ENCODE measurements around the gene MOB3B. TPM values are rescaled to one million over a fixed set of nuclear protein-coding genes. Genes with fewer than 3 reads are reported as not detected.
"Not testable (repeated sequence)": the region's sequence is repeated elsewhere in the genome, so short reads cannot be mapped to it uniquely, and the experiment has no call there.

The MOB3B gene
- total RNA-seq, 2 experiments from 2014 or later = 0.34 to 0.38 TPM

GRCh38 chr9:27450752-27451151 is 78.9 kb downstream of the MOB3B start:
- Mint-ChIP-seq H3K4me3 (no peak overlapping the region), H3K27ac (no peak overlapping the region), H3K36me3 (peaks cover 4% of the 10 kb centered on the region), H3K9me3 (peaks cover 6% of the 10 kb centered on the region), H3K27me3 (no peaks in the 10 kb centered on the region), H3K4me1 (ENCODE audit: low read depth) (no peaks in the 10 kb centered on the region)
- ChIA-PET POLR2A (no interaction called here), CTCF (no interaction called here)
- DNase-seq = no peak
- intact Hi-C loops (cut with micrococcal nuclease) = no loop called here

- CTCF ChIA-PET; H3K36me3 Mint-ChIP-seq; intact Hi-C loops (cut with micrococcal nuclease); H3K9me3 Mint-ChIP-seq; H3K27ac Mint-ChIP-seq; H3K4me3 Mint-ChIP-seq; H3K27me3 Mint-ChIP-seq; H3K4me1 Mint-ChIP-seq (ENCODE audit: low read depth); DNase-seq; POLR2A ChIA-PET: not testable (repeated sequence)
Observed at GRCh38 chr9:27448356-27448755, 81.3 kb downstream of the MOB3B start.

GRCh38 chr9:27447031-27447683 is 82.5 kb downstream of the MOB3B start:
- intact Hi-C loops (cut with micrococcal nuclease) = no loop called here
- H3K27ac Mint-ChIP-seq = no peak overlapping the region
- H3K4me3 Mint-ChIP-seq = no peak overlapping the region
- ChIA-PET CTCF (interaction anchor here (1.3 kb wide), 1 partner anchor 82 kb away, joined by 3 read pairs; the partner anchor contains the start of gene MOB3B), POLR2A (no interaction called here)
- no peak for DNase-seq
- no peaks in the 10 kb centered on the region for H3K27me3 Mint-ChIP-seq
- H3K9me3 Mint-ChIP-seq = peaks cover 6% of the 10 kb centered on the region
- H3K4me1 Mint-ChIP-seq (ENCODE audit: low read depth) = no peaks in the 10 kb centered on the region
- H3K36me3 Mint-ChIP-seq = peaks cover 4% of the 10 kb centered on the region

- intact Hi-C loops (cut with micrococcal nuclease) = no loop called here
- Mint-ChIP-seq H3K36me3 (peaks cover 4% of the 10 kb centered on the region), H3K27me3 (no peaks in the 10 kb centered on the region), H3K27ac (no peak overlapping the region), H3K4me3 (no peak overlapping the region), H3K4me1 (ENCODE audit: low read depth) (no peaks in the 10 kb centered on the region), H3K9me3 (peaks cover 6% of the 10 kb centered on the region)
- no peak for DNase-seq
- POLR2A ChIA-PET = no interaction called here
- CTCF ChIA-PET = no interaction called here
Observed at GRCh38 chr9:27445688-27446087, 83.9 kb downstream of the MOB3B start.

- Mint-ChIP-seq H3K4me3 (no peak overlapping the region), H3K27ac (no peak overlapping the region), H3K36me3 (peaks cover 4% of the 10 kb centered on the region), H3K9me3 (peaks cover 6% of the 10 kb centered on the region), H3K4me1 (ENCODE audit: low read depth) (peaks cover 1% of the 10 kb centered on the region), H3K27me3 (no peaks in the 10 kb centered on the region)
- CTCF ChIA-PET = no interaction called here
- intact Hi-C loops (cut with micrococcal nuclease) = no loop called here
- DNase-seq = no peak
- POLR2A ChIA-PET = no interaction called here
Observed at GRCh38 chr9:27445057-27445595, 84.5 kb downstream of the MOB3B start.

- intact Hi-C loops (cut with micrococcal nuclease) = no loop called here
- no peak for DNase-seq
- H3K4me3 Mint-ChIP-seq = no peak overlapping the region
- POLR2A ChIA-PET = no interaction called here
- CTCF ChIA-PET = interaction anchor here (0.7 kb wide), 1 partner anchor 87 kb away, joined by 3 read pairs; the partner anchor contains the start of gene MOB3B
- peaks cover 3% of the 10 kb centered on the region for H3K4me1 Mint-ChIP-seq (ENCODE audit: low read depth)
- no peaks in the 10 kb centered on the region for H3K9me3 Mint-ChIP-seq
- no peaks in the 10 kb centered on the region for H3K36me3 Mint-ChIP-seq
- H3K27me3 Mint-ChIP-seq = no peaks in the 10 kb centered on the region
- no peak overlapping the region for H3K27ac Mint-ChIP-seq
Observed at GRCh38 chr9:27442464-27442863, 87.2 kb downstream of the MOB3B start.

GRCh38 chr9:27441741-27442070 is 87.9 kb downstream of the MOB3B start:
- DNase-seq = no peak
- Mint-ChIP-seq H3K27ac (no peak overlapping the region), H3K9me3 (no peaks in the 10 kb centered on the region), H3K27me3 (no peaks in the 10 kb centered on the region), H3K36me3 (no peaks in the 10 kb centered on the region), H3K4me1 (ENCODE audit: low read depth) (peaks cover 3% of the 10 kb centered on the region), H3K4me3 (no peak overlapping the region)
- intact Hi-C loops (cut with micrococcal nuclease) = no loop called here
- ChIA-PET CTCF (no interaction called here), POLR2A (no interaction called here)

- H3K4me3 Mint-ChIP-seq = no peak overlapping the region
- no peaks in the 10 kb centered on the region for H3K36me3 Mint-ChIP-seq
- no peak for DNase-seq
- ChIA-PET POLR2A (no interaction called here), CTCF (no interaction called here)
- H3K27me3 Mint-ChIP-seq = no peaks in the 10 kb centered on the region
- no peaks in the 10 kb centered on the region for H3K9me3 Mint-ChIP-seq
- no peak overlapping the region for H3K27ac Mint-ChIP-seq
- peaks cover 3% of the 10 kb centered on the region for H3K4me1 Mint-ChIP-seq (ENCODE audit: low read depth)
- intact Hi-C loops (cut with micrococcal nuclease) = no loop called here
Observed at GRCh38 chr9:27440888-27441740, 88.5 kb downstream of the MOB3B start.

- DNase-seq = no peak
- ChIA-PET POLR2A (no interaction called here), CTCF (no interaction called here)
- Mint-ChIP-seq H3K27ac (no peak overlapping the region), H3K27me3 (no peaks in the 10 kb centered on the region), H3K4me1 (ENCODE audit: low read depth) (peaks cover 3% of the 10 kb centered on the region), H3K9me3 (no peaks in the 10 kb centered on the region), H3K4me3 (no peak overlapping the region), H3K36me3 (no peaks in the 10 kb centered on the region)
- intact Hi-C loops (cut with micrococcal nuclease) = no loop called here
Observed at GRCh38 chr9:27438522-27438921, 91.1 kb downstream of the MOB3B start.

GRCh38 chr9:27437652-27438373 is 91.8 kb downstream of the MOB3B start:
- no peaks in the 10 kb centered on the region for H3K36me3 Mint-ChIP-seq
- CTCF ChIA-PET = no interaction called here
- intact Hi-C loops (cut with micrococcal nuclease) = no loop called here

GRCh38 chr9:27436234-27436633 is 93.4 kb downstream of the MOB3B start:
- intact Hi-C loops (cut with micrococcal nuclease) = no loop called here
- Mint-ChIP-seq H3K4me1 (ENCODE audit: low read depth) (peaks cover 7% of the 10 kb centered on the region), H3K27me3 (no peaks in the 10 kb centered on the region), H3K27ac (no peak overlapping the region), H3K9me3 (no peaks in the 10 kb centered on the region), H3K36me3 (no peaks in the 10 kb centered on the region), H3K4me3 (no peak overlapping the region)
- ChIA-PET CTCF (interaction anchor here (1.0 kb wide), 1 partner anchor 94 kb away, joined by 4 read pairs; no protein-coding TSS in a partner anchor), POLR2A (no interaction called here)
- DNase-seq = no peak

More at GRCh38 chr9:27437652-27438373, 91.8 kb downstream of the MOB3B start:
- H3K4me1 Mint-ChIP-seq (ENCODE audit: low read depth) = peaks cover 3% of the 10 kb centered on the region
- no peaks in the 10 kb centered on the region for H3K9me3 Mint-ChIP-seq
- no peak overlapping the region for H3K4me3 Mint-ChIP-seq
- POLR2A ChIA-PET = no interaction called here
- DNase-seq = no peak
- H3K27ac Mint-ChIP-seq = no peak overlapping the region
- no peaks in the 10 kb centered on the region for H3K27me3 Mint-ChIP-seq

GRCh38 chr9:27433631-27434325 is 95.8 kb downstream of the MOB3B start:
- Mint-ChIP-seq H3K36me3 (no peaks in the 10 kb centered on the region), H3K4me3 (no peak overlapping the region), H3K27me3 (no peaks in the 10 kb centered on the region), H3K4me1 (ENCODE audit: low read depth) (peaks cover 4% of the 10 kb centered on the region), H3K9me3 (no peaks in the 10 kb centered on the region), H3K27ac (no peak overlapping the region)
- POLR2A ChIA-PET = no interaction called here
- CTCF ChIA-PET = no interaction called here
- DNase-seq = no peak
- intact Hi-C loops (cut with micrococcal nuclease) = no loop called here

Data from activated CD4-positive, alpha-beta memory T cell treated with anti-CD3 and anti-CD28 coated beads for 36 hours (primary cell).